AG08395 (cell line): ENCODE data around the gene LSMEM2.
"Not testable (repeated sequence)": the region's sequence is repeated elsewhere in the genome, so short reads cannot be mapped to it uniquely, and the experiment has no call there.

ENCODE experiments used
- DNase-seq: peaks from one replicate; pipeline ENCODE4 v3.0.0; 2012; ENCODE audit warnings: mixed read lengths, low spot score

LSMEM2 gene

DNA sequence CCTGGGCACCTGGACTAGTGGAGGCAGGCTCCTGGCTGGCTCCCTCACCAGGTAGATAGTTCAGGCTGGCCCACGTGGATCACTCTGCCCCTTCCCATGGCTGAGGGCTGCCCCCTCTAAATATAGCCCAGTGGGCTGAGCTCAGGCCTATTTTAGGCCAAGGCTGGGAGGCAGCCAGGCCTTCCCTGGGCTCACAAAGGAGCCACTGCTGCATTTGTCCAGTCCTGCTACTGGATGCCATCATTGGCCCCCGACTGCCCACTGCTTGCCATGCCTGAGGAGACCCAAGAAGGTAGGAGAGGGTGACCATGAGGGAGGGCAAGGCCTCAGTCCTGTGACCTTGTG is at the start of gene LSMEM2:
TSS of gene LSMEM2 (plus strand) at position 208 of the 345 bp plus-strand sequence. CDS start at position 235, 27 bp downstream.
- no peak for DNase-seq

DNA sequence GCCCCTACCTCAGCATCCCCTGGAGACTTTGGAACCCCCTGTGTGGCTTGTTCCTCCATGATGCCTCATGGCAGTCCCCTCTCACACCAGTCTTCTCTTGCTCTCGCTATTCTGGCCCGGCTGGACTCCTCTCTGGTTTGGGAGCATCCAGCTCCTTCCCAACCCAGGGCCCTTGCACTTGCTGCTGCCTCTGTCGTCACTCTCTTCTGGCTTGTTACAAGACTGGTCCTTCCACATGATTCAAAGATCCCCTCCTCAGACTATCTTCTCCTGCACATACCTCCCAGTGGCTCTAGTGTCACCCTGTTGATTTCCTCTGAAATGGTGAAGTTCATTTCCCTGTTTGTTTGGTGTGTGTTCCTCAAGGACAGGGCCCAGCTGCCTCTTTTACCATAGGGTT is 49.4 kb upstream of the LSMEM2 start:
- DNase-seq, result no peak

DNA sequence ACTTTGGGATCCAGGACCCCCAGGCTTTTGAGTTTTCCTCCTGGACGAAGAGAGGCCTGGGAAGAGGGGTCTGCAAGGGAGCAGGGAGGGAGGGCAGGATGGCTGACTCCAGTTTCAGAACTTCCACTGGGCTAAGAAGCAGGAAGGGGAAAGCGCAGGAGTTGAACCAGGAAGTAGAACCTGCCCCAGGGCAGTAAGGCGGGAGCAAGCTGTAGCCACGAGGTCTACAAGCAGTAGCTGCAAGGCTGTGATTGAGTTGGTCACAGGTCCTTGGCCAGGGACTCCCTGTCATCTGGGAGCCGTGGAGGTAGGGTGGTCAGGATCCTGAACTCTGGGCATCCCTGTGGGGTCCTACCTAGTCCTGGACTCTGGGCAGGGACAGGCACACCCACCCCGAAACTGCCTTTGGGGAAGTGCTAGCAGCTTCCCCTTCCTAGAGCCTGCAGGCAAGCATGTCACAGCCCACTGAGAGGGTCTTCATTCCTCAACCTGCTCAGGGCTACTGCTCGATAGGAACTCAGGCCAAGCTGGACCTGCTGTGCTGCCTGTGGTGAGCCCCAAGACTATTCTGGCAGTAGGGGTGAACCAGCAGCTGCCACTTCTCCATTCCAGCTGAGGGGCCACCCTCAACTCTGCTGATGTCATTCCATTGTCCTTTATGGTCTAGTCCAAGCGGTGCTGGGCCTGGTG is 48.6 kb upstream of the LSMEM2 start:
- DNase-seq, result no peak

DNA sequence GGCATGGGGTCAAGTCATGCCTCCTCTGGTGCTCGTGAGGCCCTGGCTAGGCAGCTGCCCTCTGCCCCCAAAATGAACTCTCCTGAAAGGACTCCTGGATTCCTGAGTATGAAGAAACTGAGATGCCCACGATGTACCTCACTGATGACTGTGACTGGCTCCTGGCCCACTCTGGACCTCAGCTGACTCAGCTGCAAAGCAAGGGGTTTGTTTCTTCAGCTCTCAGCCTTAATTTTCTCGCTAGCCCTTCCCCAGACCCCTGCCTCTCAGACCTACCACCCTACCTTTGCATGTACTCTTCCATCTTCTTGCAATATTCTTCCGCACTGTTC is 48.1 kb upstream of the LSMEM2 start:
- DNase-seq, result peak; percentile 33

DNA sequence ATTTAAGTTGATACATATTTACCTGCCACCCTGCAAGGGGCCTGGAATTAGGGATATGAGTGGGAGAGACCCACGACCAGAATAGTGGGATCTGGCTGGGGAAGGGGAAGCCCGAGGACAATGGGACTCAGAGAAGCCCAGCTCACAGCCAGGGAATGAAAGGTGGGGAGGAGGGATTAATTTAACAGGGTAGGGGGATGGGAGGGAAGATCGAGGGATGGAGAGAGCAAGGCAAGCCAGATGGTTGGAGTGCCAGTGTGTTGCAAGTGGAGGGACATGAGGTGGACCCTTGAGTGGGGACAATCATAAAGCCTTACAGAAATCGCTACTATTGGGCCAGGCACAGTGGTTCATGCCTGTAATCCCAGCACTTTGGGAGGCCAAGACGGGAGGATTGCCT is 47.3 kb upstream of the LSMEM2 start:
- no peak for DNase-seq

DNA sequence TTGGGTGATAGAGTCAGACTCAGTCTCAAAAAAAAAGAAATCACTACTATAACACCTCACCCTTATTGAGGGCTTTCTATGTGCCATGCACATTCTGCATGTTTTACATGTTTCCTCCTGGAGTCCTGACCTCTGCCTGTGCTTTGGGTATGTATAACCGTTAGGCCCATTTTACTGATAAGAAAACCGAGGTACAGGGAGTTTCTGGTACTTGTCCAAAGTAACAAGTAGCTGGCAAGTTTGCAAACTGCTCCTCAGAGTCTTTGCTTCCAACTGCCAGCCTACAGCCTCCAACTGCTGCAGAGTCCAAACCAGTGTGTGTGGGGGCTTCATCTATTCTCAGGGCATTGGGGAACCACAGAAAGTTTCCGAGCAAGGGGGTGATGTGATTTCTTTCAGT is 46.6 kb upstream of the LSMEM2 start:
- no peak for DNase-seq

DNA sequence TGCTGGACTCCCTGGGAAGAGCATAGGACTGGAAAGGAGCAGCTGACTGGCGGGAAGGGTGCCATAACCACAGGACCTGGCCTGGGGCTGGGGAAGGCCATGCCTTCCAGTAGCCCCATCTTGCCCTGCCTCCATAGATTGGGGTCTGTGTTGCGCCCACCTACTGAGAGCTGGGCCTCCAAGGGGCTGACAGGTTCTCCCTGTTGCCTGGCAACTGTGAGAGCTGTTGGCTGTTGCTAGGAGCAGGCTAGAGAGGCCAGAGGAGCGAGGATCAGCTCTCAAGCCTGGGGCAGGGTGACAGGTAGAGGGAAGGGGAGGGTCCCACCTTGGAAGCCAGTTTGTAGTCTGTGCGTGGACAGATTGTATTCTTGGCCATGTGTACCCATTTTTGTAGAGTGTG is 45.7 kb upstream of the LSMEM2 start:
- no peak for DNase-seq

DNA sequence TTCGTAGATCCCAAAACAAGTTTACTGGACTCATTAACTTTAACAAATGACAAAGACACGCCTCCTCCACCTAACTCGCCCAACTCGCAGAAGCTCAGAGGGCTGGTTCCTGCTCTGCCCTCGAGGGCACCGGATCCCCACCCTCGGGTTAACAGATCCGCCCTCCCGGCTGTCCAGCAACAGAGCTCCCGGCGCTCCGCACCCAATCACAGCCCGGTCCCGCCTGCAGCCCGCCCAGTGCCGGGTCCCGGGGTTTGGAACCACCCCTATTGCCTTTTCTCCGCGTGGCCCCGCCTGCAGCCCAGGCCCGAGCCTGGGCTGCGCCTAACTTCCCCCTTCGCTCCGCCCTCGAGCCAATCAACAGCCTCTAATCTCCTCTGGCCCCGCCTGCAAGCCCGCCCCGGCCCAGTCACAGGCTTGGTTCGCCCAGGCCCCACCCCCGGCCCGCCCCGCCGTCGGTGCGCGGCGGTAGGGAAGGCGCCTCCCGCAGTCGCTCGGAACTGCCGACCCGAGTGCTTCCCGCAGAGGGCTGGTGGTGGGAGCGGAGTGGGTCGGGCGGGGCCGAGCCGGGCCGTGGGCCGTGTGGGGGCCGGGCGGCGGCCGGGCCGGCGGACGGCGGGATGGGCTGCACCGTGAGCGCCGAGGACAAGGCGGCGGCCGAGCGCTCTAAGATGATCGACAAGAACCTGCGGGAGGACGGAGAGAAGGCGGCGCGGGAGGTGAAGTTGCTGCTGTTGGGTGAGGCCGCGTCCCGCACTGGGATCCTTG is 43.0 kb upstream of the LSMEM2 start, which contains the start of gene GNAI2:
TSS of gene GNAI2 (plus strand) at position 489 of the 768 bp plus-strand sequence. CDS start at position 621, 132 bp downstream.
- DNase-seq, result peak; percentile 99

DNA sequence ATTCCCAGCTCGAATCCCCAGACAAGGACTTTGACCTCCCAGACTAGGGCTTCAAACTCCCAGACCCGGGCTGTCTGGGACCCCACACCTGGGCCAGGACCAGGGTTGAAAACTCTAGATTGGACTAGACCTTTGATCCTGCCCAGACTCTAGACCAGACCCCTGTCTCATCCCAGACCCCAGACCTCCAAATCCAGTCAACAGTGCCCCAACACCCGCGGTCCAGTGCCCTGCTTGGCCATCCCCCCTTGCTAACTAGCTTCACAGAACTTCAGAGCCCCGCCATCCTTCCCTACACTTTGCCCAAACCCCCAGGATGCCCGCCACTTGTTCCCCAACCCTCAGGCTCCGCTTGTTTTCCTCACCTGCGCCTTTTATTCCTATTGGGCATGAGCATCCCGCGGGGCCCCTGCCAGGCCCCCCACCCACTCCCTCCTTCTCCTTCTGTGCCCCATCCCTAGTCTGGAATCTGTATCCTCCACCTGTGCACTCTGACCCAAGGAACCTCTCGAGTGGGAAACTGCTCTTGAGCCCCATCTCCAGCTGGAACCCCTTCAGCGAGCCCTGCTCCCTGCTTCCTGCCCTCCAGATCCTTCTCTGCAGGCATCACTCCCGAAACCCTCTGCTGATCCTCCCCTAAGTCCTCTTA is 42.3 kb upstream of the LSMEM2 start:
- DNase-seq, result no peak

DNA sequence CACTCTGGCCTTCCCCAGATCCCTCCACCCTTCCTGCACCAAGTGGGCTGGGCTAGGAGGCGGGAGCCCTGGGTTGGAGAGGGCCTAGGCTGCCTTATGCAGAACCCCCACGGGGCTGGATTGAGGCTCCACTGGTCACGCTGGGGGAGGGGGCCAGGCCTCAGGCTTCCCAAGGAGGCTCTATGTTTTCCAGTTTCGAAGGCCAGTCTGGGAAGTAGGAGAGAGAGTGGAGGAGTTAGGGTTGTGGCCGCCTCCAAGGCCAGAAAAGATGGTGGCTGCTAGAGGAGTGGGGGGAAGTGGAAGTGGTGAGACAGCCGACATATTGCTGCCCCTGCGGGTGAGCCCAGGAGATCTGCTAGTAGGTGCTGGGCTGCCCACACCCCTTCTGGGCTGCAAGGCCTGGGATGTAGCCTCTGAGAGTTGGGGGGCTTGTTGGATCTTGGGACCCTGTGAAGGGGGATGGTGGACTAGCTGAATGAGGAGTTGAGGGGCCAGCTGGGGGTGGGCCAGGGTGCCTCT is 41.7 kb upstream of the LSMEM2 start:
- peak; percentile 34 for DNase-seq

DNA sequence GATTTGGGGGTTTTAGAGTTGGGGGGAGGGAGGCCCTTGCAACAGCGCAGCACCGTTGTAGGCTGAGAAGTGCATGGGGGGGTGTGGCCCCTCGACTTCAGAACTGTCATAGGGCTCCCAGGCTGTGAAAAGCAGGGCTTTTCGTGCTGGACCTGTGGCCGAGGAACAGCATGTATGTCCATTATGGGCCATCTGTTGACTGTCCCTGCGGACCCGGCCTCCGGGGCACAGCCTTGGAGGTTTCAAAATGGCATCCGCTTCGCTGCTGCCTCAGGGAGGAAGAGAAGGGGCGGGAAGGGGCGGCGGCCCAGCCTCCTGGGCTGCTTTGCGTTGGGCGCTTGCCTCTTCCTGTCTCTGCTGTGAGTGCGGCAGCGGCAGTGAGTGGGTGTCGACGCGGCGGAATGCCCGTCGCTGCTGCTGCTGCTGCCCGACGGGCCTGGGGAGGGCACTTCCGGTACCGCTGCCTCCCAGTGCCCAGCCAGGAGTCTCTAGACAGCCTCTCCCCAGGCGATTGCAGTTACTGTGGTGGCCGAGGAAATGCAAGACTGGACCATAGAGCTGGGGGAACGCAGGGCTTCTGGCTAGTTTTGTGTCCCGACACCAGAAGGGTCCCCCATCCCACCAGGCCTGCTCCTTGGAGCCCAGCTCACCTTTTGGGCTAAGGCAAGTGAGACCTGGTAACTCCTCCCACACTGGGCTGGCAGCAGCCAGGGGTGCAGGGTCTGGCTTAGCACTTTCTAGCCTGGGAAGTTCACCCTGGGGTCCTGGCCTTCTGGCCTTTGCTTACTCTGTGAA is 40.9 kb upstream of the LSMEM2 start:
- DNase-seq, result peak; percentile 86

DNA sequence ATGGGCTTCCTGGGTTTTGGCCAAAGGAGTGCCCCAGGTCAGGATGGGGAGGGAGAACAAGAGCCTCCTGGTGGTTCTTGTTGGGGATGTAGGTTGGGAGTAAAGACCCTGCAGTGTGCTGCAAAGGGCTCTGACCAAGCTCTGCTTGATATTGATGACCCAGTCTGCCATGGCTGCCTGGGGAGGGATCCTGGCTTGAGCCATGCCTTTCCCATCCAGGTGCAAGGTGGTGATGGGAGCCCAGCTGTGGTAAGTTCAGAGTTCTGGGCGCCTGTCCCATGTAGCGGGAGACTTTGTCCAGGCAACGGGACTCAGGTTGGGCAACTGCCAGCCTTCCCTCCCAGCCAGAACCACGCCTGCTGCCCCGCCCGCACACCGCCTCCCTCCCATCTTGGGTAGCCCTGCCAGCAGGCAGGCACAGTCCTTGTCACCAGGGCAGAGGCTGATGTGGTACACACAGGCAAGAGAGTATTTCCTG is 40.3 kb upstream of the LSMEM2 start:
- peak; percentile 80 for DNase-seq

DNA sequence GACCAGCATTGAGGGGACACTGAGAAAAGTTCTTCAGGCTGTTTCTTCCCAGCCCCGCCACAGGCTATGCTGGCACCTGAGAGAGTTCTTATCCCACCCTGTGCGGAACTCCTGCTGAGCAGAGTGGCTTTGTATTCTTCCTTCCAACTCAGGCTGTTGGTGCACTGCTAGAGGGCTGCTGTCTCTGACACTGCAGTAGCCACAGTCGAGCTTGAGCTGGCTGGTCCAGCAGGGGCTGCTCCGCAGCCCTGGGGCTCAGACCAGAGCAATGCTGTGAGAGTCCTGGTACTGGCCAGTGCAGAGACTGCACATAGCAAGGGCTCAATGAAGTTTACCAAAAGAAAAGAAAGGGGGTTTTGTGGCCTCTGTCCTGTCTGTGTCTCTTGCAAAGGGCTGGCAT is 39.2 kb upstream of the LSMEM2 start:
- no peak for DNase-seq

DNA sequence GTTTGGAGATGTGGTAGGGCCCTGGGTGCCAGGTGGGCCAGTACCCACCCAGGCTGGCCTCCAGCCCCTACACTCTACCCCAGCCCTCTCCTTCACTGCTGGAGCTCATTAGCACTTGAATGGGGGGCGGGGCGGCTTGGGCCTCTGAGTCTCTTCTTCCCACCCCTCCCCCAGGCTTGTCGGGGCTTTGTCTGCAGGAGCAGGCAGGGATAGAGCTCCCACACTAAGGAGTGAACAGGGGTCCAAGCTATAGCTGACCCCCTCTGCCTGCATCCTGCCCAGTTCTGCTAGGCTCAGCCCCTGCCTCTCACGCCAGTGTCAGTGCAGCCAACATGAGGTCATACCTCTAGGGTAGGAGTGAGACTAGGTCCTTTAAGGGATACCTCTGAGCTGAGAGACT is 37.7 kb upstream of the LSMEM2 start:
- DNase-seq, result no peak

DNA sequence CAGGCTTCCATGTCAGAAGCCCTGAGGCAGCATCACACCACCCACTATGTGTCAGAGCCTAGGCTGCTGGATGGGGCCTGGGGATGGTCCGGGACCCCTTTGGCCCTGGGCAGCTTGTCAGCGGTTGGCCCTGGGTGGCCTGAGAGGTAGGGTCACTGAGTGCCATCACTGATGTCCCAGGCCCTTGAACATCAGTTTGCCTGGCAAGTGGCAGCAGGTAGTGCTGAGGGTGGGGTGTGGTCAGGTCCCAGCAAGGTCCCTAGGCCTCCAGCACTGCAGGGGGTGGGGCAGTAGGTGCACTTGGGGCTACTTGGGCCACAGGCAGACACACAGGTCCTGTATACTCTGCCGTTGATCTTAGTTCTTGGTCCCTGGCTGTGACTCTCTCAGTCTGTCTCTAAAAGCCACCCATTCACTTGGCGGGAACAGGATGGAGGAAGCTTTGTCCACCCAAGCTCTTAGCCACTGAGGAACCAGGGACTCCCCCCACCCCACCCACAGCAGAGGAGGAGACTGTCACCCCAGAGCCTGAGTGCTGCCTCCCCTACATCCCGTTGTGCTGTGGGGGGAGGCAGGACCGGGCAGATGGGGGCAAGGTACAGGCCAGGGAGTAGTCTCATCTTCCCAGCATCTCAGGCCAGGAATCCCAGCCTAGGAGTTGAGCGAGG is 37.0 kb upstream of the LSMEM2 start:
- DNase-seq, result no peak

DNA sequence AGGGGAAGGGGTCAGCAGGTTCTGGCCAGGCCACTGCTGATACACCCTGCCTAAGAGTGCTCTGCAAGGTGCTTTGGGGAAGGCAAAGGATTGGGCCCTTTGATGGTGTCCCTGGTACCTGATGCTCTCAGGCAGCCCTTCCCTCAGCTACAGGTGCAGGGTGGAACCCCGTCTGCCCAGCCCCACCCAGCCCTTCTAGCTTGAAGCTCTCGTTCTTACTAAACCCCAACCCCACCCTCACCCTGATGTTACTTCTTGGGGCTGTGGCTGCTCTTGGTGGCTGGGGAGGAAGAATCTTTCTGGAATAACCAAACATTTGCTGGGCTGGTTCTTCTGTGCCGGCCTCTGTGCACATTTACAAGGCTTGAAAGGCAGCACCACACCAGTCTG is 36.5 kb upstream of the LSMEM2 start:
- DNase-seq, result no peak

DNA sequence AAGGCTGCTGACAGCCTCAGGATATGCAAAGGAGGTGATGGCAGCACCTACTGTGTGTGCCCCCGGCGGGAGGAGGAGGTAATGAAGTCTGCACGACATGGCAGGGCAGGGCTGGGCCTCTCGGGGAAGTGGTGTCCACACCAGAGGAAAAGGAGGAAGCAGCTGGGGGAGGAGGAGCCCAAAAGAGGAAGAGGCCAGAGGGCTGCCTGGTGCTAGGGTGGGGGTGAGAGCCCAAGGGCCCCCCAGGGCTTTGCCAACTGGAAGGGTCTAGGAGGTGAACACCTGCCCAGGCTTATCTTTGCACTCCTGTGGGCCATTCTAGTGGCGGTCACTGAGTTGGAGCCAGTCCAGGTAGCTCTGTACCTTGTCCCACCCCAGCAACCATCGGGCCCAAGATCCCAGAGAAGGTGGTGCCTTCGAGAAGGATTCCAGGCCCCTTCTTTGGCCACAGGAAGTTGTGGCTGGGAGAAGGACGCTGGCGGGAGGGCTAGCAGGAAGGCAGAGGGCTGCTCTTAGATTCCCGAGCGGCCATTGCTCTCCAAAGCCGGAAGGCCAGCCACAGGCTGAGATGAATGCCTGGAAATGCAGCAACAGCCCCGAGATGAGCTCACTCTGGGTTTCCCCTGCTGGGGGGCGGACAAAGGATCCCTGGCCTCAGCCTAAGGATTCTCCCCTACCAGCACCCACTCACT is 35.9 kb upstream of the LSMEM2 start:
- DNase-seq, result no peak

DNA sequence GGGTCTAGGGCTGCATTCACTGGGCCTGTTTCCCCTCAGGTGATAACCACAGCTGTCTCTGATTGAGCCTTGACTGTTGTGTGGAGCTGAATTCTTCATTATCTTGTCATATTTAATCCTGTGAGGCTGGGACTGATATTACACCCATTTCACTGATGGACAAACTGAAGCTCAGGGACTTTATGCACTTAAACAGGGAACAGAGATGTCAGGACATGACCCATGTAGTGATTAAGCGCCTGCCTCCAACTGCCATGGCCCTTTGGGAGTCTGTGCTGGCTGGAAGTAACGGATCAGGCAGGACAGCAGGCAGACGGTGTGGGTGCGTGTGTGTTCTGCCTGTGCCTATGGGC is 35.4 kb upstream of the LSMEM2 start:
- DNase-seq, result no peak

DNA sequence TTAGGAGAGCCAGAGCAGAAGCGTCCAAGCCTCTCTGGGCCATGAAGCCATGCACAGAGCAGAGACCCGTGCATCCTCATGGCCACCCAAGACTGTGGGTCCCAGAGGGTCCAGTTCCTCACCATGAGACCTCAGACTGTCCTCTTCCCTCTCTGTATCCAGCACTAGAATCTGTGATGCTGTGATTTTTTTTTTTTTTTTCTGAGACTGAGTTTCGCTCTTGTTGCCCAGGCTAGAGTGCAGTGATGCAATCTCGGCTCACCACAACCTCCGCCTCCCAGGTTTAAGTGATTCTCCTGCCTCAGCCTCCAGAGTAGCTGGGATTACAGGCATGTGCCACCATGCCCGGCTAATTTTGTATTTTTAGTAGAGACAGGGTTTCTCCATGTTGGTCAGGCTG is 34.1 kb upstream of the LSMEM2 start:
- not testable (repeated sequence) for DNase-seq

DNA sequence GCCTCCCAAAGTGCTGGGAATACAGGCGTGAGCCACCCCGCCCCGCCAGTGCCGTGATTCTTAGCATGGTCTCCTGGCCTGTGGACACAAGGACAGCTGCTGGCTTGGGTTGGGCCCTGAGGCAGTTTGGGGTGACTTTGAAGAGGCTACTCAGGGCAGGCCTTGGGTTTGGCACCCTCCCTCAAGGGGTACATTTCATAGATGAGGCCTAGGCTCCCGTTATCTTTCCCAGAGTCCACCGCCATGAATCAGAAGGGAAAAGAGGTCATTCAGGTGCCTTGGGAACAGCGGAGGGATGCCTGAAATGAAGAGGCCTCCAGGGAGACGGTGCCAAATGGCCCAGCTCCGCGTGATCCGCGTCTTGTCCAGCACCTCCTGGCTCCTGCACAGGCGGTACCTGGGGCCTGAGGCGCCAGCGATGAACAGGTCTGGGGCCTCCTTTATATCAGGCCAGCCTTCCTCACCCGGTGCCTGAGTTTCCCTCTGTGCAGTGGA is 33.6 kb upstream of the LSMEM2 start:
- no peak for DNase-seq
